NCI-H526 treated with DMSO at 0.1 percent for 48 hours (cell line): Measurements from ENCODE around the gene UBE2E1.

Source experiments
- DNase-seq: peaks from one replicate; lab custom pipeline; 2025; lab: John Stamatoyannopoulos, UW

Gene UBE2E1

DNA sequence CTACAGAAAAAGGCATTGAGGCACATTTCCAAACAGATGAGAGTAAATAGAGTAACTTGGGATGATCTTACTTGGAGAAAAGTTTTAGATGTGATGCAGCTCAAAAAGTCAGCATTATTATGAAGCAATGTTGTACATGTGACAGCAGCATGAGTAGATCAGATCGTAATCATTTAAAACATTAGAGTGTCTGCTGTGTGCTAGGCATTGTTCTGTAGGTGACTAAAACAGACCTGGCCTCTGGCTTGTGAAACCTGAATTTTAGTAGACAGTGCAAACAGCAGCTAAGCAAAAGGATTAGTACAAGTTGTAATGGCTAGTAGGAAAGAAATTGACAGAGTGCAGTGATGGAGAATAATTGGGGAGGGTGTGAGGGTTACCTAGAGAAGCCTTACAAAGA, 15.1 kb downstream of the UBE2E1 start:
- DNase-seq, result no peak

DNA sequence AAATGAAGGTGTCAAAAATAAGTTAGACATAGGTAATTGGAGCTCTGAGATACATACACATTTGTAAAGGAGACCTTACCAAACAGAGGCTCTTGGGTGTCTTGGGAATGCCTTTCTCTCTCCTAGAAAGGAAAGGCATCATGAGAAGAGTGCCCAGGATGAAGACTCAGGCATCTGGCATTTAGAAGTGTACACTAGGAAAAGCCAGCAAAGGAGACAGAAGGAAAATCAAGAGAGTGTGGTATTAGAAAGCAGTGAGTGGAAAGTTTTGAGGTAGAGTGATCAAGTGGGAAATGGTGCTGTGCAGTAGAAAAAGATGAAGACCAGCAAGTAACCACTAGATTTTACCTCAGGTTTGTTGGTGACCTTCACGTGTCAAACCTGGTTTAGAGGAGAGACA, 16.1 kb downstream of the UBE2E1 start:
- no peak for DNase-seq

DNA sequence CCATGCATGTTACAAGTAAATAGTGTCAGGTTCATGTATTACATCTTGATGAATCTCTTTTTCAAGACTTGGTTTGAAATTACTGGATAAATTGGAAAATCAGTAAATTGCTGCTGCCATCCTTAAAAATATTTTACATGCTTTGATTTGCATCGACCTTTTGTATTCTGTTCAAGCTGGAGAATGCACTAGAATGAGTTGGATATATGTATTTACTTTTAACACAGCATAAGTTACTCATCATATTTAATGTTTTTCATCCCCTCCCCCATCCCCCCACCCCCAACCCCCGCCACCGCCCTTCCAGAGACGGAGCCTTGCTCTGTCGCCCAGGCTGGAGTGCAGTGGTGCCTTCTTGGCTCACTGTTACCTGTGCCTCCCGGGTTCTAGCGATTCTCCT, 16.8 kb downstream of the UBE2E1 start:
- no peak for DNase-seq

DNA sequence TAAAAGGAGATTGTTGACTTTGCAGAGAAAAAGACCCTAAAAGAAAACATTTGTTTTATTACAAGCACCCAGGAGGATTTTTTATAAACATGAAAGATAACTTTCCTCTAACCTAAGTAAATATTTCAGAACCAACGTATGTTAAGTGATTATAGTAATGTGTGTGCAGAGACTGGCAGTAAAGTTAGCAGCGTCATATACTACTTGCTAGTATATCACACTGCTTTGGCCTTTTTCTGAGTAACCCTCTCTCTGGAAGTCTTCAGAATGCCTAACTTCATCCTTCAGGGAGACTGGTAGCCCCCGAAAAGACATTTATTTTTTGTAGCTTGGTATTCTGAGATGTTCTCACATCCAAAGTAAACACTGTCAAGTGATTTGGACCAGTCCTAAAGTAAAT, 17.9 kb downstream of the UBE2E1 start:
- no peak for DNase-seq

DNA sequence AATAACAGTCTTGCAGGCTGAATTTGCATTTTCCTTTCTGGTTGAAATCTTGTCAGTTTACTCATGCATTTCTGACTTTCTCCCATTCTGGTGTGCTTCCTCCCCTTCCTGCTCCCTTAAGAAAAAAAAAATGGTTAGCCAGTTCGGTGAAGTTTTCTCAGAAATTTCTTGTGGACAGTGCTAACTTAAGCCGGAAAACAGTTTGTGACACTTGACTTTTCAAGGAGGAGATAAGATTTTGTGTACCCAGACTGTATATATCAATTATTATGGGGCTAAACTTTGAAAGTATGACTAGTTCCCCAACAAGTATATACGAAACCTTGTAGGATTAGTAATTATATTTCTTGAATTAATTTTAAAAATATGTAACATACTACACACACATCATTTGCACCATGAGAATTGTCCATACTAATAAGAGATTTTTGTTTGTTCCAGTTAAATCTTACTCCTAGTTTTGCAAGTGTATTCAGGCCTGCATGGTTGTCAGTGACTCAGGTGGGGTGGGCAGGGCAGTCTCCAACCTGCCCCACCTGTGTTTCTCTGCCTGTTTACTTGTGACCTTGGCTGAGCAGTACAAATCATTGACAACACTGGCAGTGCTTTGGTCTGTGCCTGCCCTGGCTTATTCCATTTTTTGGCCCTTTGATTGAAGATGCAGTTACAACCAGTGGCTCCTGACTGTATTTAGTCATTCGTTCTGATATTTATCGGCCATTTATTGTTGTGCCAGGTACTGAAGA, 19.1 kb downstream of the UBE2E1 start:
- DNase-seq, result no peak

DNA sequence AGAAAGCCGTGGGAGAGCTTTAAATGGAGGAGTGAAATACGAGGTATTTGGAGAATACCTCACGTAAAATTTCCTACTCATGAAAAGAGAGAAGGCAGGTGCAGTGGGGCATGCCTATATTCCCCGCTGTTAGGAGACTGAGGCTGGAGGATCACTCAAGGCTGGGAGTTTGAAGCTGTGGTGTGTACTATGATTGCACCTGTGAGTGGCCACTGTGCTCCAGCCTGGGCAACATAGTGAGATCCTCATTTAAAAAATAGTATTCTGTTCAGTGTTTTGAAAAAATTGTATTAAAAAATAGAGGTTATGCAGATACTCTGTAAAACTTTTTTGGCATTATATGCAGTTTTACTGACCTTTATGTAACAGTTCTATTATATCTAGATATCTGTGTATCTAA, 20.0 kb downstream of the UBE2E1 start:
- DNase-seq, result no peak

DNA sequence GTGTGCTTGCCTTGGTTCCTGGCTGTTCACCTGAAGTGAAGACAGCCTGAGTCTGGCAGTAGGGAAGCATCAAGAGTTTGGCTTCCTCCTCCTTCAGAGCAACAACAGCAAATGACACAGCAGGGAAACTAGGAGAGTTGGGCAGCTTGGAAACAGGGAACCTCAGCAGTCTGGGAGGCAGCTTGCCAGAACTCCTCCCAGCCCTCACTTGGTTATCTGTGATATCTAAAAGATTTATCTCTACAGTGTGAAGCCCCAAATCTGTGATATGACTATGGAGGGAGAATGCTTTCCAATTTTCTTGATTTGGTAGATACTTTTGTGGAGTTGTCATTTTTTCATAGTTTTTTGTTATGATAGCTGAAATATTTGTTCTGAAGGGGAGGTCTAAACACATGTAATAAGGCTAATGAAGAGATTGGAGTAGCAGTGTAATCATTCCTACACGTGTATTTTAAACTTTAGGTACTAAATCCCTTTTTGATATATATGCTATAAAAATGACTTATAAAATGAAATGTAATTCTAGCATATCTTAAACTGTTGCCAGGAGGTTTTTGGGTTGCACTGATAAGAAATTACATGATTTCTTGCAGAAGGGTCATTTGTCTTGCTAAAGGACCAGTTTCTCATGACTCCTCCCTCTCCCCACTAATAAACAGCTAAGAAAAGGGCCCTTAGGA, 20.8 kb downstream of the UBE2E1 start:
- no peak for DNase-seq

DNA sequence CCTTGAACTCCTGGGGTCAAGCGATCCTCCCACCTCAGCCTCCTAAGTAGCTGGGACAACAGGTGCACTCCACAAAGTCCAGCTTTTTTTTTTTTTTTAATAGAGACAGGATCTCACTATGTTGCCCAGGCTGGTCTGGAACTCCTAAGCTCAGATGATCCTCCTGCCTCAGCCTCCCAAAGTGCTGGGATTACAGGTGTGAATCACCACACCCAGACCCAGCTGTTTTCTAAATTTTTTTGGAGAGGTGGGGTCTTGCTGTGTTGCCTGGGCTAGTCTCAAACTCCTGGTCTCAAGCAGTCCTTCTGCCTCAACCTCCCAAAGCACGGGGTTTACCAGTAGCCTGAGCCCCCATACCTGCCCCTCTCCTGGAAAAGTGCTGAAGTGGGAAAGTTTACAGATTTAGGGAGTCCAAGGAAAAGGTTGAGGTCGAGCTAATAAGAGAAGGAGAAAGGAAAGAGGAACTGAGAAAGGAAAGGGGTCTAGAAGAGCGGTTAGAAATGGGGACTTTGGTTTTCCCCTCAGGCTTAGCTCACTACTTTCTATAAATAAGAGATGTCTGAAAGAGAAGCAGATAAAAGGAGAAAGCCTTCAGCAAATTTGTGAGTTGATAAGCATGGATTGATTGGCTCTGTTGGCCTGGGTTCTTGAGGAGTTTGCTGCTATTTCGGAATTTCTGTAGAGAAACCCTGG, 23.6 kb downstream of the UBE2E1 start:
- no peak for DNase-seq

DNA sequence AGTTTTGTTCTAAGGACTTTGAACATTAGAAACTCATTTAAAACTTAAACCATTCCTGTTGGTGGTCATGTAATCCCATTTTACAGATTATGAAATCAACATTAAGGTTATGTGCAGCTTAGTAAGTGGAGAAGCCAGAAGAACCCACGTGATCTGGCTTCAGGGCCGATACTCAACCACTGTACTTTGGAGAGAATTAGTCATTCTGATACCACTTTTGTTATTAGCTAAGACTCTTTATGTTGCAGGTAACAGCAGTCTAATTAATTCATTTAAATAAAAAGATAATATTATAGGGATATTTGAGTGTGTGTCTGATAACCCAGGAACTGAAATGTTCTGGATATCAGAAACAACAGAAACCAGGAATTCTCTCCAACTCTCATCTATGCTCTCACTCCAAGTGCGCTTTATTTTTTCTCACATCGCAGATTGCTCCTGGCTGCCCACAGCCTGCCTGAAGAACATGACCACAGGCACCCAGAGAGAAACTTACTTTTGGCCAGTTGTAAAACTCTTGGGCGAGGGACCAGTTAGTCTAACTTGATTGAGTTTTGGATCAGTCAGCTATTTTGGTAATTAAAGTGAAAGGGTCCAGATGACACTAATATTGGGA, 25.2 kb downstream of the UBE2E1 start:
- DNase-seq, result no peak

DNA sequence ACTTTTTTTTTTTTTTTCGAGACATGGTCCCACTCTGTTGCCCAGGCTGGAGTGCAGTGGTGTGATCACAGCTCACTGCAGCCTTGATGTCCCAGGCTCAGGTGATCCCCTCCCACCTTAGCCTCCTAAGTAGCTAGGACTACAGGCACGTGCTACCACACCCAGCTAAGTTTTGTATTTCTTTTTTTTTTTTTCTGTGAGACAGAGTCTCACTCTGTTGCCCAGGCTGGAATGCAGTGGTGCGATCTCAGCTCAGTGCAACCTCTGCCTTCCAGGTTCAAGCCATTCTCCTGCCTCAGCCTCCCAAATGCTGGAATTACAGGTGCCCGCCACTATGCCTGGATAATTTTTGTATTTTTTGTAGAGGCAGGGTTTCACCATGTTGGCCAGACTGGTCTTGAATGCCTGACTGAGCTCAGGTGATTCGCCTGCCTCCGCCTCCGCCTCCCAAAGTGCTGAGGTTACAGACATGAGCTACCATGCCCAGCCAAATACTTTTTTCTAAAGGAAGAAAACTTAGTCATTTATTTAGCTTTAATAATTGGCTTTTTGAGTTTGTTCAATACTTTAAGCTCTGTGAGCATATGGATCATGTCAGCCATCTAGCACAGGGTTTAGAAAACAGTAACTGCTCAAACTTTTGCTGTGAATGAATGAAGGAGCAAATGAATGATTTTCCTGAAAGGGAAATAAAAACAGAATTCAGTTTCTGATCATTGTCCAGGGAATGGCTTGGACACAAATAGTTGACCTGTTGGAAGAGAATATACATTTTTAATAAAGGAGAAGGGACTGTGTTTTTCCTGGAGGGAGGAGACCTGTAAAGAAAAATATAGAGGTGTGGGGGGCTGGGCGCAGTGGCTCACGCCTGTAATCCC, 26.0 kb downstream of the UBE2E1 start:
- DNase-seq, result no peak

DNA sequence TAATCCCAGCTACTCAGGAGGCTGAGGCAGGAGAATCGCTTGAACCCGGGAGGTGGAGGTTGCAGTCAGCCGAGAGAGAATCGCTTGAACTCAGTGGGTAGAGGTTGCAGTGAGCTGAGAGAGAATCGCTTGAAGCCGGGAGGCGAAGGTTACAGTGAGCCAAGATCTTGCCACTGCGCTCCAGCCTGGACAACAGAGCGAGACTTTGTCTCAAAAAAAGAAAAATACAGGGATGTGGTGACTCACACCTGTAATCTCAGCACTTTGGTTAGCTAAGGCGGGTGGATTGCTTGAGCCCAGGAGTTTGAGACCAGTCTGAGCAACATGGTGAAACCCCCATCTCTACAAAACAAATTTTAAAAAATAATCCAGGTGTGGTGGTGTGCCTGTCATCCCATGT, 26.8 kb downstream of the UBE2E1 start:
- DNase-seq, result no peak

DNA sequence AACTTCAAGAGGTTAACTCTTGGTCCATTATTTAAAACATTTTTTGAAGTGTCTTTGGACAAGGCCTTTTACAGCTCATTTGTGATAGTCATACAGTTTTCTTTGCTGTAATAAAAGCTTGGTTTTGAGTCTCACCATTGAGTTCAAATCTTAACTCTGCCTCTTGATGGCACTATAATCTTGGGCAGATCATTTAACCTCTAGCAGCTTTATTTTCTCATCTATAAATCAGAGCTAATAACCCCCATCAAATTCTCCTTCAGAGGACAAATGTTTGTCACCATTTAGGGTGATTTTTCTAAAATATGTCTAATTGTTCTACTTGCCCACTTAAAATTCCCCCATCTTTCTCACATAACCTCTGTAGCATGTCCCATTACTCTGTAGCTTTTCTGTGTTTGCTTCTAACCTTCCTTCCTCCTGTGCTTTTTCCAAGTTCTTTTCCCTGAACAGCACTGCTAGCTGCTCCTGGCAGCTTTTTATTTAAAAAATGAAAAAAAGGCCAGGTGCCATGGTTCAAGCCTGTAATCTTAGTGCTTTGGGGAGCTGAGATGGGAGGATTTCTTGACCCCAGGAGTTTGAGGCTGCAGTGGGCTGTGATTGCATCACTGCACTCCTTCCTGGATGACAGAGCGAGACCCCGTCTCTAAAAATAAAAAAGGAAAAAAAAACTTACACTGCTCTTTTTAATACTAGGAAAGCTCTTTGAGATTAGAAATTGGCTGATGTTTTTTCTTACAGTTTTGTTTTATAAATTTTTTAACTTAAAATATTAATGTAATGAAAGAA, 28.5 kb downstream of the UBE2E1 start:
- no peak for DNase-seq

DNA sequence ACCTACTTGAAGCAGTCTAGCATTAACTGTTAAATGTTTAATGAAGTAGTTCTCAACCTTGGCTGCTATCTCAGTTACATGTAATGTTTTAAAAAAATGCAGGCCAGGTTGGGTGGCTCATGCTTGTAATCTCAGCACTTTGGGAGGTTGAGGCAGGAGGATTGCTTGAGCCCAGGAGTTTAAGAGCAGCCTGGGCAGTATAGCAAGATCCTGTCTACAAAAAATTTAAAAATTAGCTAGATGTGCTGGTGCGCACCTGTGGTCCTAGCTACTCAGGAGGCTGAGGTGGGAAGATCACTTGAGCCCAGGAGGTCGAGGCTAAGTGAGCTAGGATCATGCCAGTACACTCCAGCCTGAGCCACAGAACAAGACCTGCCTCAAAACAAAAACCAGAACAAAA, 29.3 kb downstream of the UBE2E1 start:
- DNase-seq, result no peak

DNA sequence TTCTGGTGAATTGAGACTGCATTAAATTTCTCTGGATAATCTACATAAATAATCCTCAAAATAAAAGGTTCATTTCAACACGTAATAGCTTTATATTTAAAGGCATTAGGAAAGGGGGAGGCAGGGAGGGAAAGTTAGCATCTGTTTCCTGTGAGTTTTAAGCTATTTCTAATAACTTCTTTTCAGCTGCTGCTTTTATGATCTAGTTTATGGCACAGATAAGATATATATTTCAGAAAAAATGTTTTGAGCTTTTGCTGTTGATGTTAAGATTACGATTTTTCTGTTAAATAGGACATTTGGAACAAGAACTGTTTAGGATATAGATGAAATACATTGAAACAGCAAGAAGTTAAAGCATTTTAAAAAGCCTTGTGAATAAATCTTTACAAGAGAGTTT, 30.0 kb downstream of the UBE2E1 start:
- DNase-seq, result no peak

DNA sequence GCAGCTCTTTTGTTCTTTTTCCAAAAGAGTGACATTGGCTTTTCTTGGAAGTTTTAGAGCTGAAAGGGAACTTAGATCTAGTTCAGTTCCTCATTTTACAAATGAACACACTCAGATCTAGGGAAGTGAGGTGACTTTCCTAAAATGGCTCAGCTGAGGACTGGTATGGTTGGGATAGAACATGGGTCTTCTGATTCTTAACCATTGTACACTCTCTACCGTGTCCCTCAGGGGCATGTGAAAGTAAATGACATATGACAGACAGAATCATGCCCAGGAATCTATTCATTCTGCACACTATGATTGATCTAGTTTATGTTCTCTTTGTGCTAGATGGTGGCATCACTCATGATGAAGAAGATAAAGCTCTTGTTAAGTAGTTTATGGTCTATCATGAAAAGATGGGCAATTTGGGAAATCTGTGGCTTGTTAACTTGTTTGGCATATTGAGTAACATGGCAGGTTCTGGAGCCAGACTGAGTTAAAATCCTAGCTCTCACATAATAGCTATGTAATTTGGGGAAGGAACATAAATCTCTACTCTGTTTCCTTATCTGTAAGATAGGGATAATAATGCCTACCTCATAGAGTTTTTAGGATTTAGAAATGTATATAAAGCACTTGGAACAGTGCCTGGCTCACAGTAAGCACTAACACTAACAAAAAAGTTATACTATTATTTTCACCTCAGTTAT, 30.9 kb downstream of the UBE2E1 start:
- DNase-seq, result no peak

DNA sequence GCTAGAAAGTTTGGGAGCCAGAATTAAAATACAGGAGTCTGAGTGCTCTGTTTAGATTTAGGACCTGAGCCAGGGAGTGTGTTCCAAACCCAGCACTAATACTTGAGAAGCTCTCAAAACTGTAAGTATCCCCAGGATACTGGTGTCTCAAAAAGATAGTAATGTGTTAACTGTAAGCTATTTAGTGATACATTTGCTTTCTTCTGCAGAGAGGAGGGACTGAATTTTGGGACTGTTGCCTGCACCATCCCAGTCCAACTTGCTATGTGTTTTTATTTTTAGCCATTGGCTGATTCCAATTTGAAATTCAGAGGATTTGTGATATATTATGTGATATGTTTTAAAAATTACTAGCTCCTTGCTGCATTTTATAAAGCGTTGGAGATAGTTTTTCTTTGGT, 31.5 kb downstream of the UBE2E1 start:
- no peak for DNase-seq

DNA sequence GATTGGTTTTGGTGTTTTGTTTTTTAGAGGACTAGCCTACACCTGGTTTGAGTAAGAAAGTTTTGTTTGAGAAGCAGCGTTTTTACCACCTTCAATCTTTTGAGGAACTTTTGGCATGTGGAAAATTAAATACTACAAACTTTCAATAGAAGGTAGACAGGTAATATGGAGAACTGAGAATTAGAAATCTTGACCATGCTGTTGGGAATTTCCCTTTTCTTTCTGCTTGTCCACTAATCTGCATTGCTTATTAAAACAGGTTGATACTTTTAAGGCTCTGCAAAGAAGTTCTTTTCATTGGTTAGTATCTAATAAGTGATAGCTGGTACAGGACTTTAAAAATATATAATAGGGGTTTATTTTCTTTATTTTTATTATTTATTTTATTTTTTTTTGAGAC, 31.9 kb downstream of the UBE2E1 start:
- no peak for DNase-seq

DNA sequence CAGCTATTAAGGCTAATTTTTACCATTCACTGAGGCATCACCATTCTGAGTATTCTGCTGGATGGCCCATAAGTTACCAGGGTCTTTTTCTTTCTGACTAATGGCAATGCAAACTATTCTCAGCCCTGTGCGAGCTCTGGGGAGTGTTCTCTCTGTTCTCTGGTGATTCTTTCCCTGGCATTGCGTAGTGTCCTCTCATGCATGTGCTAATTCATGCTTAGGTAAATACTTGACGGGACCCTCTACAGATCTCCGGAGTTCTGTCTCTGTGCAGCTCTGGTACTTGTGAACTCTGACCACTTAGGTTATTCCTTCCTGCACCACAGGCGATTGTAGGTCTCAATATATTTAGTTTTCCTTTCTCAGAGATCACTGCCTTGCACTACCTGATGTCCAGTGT, 34.8 kb downstream of the UBE2E1 start:
- DNase-seq, result no peak

DNA sequence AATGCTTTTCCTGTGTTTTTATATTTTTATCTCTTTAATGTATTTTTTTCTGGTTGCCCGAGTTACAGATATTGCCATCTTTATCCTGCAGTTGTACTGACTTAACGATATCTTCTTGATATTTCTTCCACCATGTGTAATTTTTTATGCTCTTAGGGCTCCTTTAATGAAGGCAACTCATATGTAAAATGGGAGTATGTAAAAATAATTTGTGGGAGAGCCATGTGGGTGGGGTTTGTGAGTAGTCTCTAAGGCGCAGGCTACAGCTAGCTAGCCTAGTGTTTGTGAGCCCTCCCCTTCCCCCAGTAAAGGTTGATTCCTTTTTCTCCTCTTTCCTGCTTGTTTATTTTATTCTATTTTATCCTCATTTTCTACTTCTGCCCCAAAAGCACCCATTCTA, 38.1 kb downstream of the UBE2E1 start:
- DNase-seq, result no peak
